NCI-H187 treated with DMSO at 0.1 percent for 48 hours (cell line): ENCODE measurements around the gene ZBTB32.
"Not testable (repeated sequence)": the region's sequence is repeated elsewhere in the genome, so short reads cannot be mapped to it uniquely, and the experiment has no call there.

Experiments
- DNase-seq: peaks from one replicate; lab custom pipeline; 2025; lab: John Stamatoyannopoulos, UW

Gene ZBTB32

GRCh38 chr19:35720648-35721047, 16.3 kb downstream of the ZBTB32 start:
- no peak for DNase-seq

- no peak for DNase-seq
These were observed 17.0 kb downstream of the ZBTB32 start for GRCh38 chr19:35721374-35721773.

- DNase-seq, result no peak
These were observed 18.1 kb downstream of the ZBTB32 start for GRCh38 chr19:35722461-35722860.

- no peak for DNase-seq
These were observed 18.5 kb downstream of the ZBTB32 start for GRCh38 chr19:35722897-35723296.

GRCh38 chr19:35723671-35724070, 19.3 kb downstream of the ZBTB32 start:
- no peak for DNase-seq

GRCh38 chr19:35724132-35724531, 19.8 kb downstream of the ZBTB32 start:
- DNase-seq, result not testable (repeated sequence)

GRCh38 chr19:35724560-35724959, 20.2 kb downstream of the ZBTB32 start:
- no peak for DNase-seq

- no peak for DNase-seq
These were observed 21.0 kb downstream of the ZBTB32 start for GRCh38 chr19:35725216-35725861.

GRCh38 chr19:35727053-35727955, 22.9 kb downstream of the ZBTB32 start:
- DNase-seq, result no peak

- no peak for DNase-seq
These were observed 23.8 kb downstream of the ZBTB32 start for GRCh38 chr19:35727956-35728706.

GRCh38 chr19:35729021-35729420, 24.7 kb downstream of the ZBTB32 start:
- DNase-seq, result no peak

GRCh38 chr19:35729763-35730162, 25.4 kb downstream of the ZBTB32 start:
- DNase-seq, result no peak

- no peak for DNase-seq
These were observed 26.0 kb downstream of the ZBTB32 start for GRCh38 chr19:35730326-35730725.

- no peak for DNase-seq
These were observed 27.0 kb downstream of the ZBTB32 start for GRCh38 chr19:35731353-35731752.

- DNase-seq, result no peak
These were observed 27.5 kb downstream of the ZBTB32 start for GRCh38 chr19:35731779-35732405.

- no peak for DNase-seq
These were observed 28.3 kb downstream of the ZBTB32 start for GRCh38 chr19:35732540-35733179.

GRCh38 chr19:35733180-35734125, 29.1 kb downstream of the ZBTB32 start:
- no peak for DNase-seq

GRCh38 chr19:35734273-35734672, 29.9 kb downstream of the ZBTB32 start:
- no peak for DNase-seq

- DNase-seq, result no peak
These were observed 30.5 kb downstream of the ZBTB32 start for GRCh38 chr19:35734889-35735288.
